Jurkat, Clone E6-1 (cell line): ENCODE measurements around the gene IRAK1.

ENCODE experiments used
- DNase-seq: peaks from one replicate; pipeline ENCODE4 v3.0.0-alpha.2; 2011; ENCODE audit warnings: low read depth, low spot score
- H3K4me3 ChIP-seq: 2 replicates; pipeline ENCODE4 v1.5.1; 2011; ENCODE audit warnings: mild to moderate bottlenecking, low read length, control low read depth, moderate library complexity

The IRAK1 gene

GRCh38 chrX:153963546-153963945 lies 56.2 kb downstream of the IRAK1 start:
- DNase-seq = no peak
- H3K4me3 ChIP-seq = no peak overlapping the region

GRCh38 chrX:153961292-153961691 lies 58.4 kb downstream of the IRAK1 start:
- DNase-seq = no peak
- H3K4me3 ChIP-seq = no peak overlapping the region

GRCh38 chrX:153960786-153961185 lies 58.9 kb downstream of the IRAK1 start:
- H3K4me3 ChIP-seq = no peak overlapping the region
- DNase-seq = no peak
